ENCODE measurements around the gene COG5.
A peak's percentile ranks its signal among the peaks of the same experiment; 100 is the strongest.

The COG5 gene

GRCh38 chr7:107563775-107564552, at the start of gene COG5, which contains the start of gene DUS4L:
Gene COG5, minus strand, starts transcription at chr7:107563920. Its CDS starts 24 bp downstream, at chr7:107563896.
Gene DUS4L, plus strand, starts transcription at chr7:107563971. Its CDS starts 3,100 bp downstream, at chr7:107567071.
- peak; percentile 36 to 82 (median 52) for DNase-seq (ENCODE audit: low read depth in 3 of 3, low spot score in 1 of 3)

- no peak for DNase-seq (ENCODE audit: low read depth in 3 of 3, low spot score in 1 of 3)
Measured at GRCh38 chr7:107613439-107613838, 49.7 kb upstream of the COG5 start.

- no peak for DNase-seq (ENCODE audit: low read depth in 3 of 3, low spot score in 1 of 3)
Measured at GRCh38 chr7:107610323-107610722, 46.6 kb upstream of the COG5 start.

GRCh38 chr7:107609811-107610261, 46.1 kb upstream of the COG5 start:
- DNase-seq (ENCODE audit: low read depth in 3 of 3, low spot score in 1 of 3): no peak

DNA sequence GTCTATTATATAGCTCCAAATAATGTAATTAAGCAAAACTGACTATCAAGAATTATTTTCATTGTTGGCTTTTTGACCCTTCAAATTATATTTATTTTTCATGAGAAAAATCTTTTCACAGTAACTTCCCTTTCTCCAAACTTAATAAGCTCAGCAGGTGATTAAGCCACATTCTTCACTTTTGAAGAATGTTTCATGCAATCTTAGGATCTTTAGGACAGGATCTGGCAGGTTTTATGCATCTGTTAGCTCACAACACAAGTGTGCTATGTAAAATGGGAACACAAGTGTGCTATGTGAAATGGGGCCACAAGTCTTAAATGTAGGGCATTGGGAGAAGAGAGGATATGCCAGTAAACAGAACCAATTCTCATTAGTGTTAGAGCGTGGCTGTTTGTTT, 42.6 kb upstream of the COG5 start:
- DNase-seq (ENCODE audit: low read depth in 3 of 3, low spot score in 1 of 3): no peak

DNA sequence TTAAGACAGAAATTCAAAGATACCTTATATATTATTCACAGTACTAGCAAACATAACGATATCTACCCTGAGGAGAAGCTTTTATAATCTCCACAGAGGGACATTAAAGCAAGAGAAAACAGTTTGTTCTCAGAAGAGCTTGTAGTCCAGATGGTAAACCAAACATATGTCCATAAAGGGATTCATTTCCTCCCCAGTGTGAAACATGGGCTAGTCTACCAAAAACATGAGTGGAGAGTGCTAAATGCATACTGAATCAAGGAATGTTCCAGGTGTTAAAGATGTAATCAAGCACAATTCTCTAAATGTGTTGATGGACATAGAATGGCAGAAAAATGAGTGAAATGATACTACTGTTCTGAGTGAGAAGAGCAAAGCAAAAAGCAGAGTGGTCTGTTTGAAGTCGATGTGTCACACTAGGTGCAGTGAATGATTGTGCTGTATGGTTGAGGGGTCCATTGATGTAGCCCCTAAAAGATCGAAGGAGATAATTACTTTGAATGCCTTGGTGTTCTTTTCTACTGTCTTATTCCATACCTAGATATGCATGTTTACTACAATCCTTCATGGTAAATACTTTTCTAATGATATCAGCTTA, 41.6 kb upstream of the COG5 start:
- DNase-seq (ENCODE audit: low read depth in 3 of 3, low spot score in 1 of 3): no peak

GRCh38 chr7:107600816-107601215, 37.1 kb upstream of the COG5 start:
- no peak for DNase-seq (ENCODE audit: low read depth in 3 of 3, low spot score in 1 of 3)

DNA sequence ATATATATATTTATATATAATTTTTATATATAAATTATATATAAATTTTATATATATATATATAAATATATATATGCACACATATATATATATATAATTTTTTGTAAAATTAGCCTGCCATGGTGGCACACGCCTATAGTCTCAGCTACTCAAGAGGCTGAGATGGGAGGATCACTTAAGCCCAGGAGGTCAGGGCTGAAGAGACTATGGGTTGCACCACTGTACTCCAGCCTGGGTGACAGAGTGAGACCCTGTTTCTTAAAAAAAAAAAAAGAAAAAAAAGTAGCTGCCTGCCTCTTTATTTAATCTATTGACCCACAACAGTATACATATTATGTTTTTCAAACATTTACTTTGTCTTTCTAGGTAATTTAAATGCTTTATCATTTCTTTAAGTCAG, 35.5 kb upstream of the COG5 start:
- no peak for DNase-seq (ENCODE audit: low read depth in 3 of 3, low spot score in 1 of 3)

- DNase-seq (ENCODE audit: low read depth in 3 of 3, low spot score in 1 of 3): no peak
Measured at GRCh38 chr7:107597953-107598352, 34.2 kb upstream of the COG5 start.

GRCh38 chr7:107597582-107597916, 33.8 kb upstream of the COG5 start:
- no peak for DNase-seq (ENCODE audit: low read depth in 3 of 3, low spot score in 1 of 3)

DNA sequence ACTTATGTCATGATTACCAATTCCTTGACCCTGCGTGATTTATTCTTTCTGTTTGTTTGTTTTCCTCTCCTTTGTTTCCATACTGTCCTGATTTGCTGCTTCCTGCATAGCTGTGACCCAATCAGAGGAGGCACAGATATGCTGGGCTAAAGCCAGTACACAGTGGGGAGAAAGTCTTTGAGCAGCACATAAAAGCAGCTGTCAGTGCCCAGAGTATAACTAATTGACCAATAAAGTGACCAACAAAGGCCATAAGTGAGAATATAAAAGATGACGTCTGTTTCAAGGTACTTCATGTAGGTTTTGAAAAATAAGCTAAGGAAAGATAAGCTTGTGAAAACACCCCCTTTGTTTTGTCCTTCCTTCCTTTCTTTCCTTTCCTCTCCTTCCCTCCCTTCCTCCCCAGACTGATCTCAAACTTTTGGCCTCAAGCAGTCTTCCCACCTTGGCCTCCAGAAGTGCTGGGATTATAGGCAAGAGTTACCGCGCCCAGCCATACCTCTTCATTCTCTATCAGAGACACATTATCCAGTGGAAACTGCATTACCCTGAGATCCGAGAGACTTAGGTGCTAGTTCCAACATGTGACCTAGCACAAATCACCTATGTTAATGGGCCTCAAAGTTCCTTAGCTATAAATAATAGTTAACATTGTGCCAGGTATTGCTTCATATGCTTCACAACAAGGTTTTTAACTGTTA, 33.3 kb upstream of the COG5 start:
- DNase-seq (ENCODE audit: low read depth in 3 of 3, low spot score in 1 of 3): no peak

- DNase-seq (ENCODE audit: low read depth in 3 of 3, low spot score in 1 of 3): no peak
Measured at GRCh38 chr7:107594961-107595737, 31.4 kb upstream of the COG5 start.

DNA sequence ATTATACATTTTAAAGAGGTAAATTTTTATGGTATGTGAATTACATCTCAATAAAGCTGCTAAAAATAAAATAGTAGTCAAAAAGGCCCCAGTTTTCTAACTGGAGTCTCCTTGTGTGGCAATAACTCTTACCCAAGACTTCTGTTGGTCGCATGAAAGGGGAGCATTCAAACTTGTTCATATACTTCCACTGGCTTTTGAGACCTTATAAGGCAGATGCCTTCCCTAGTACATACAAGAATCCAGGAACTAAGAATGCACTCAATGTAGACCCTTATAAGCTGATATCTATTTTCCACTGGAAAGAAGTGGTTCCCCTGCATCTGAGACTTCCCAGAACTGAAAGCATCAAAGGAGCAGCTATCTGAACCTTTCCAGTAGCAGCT, 29.3 kb upstream of the COG5 start:
- DNase-seq (ENCODE audit: low read depth in 3 of 3, low spot score in 1 of 3): no peak

- no peak for DNase-seq (ENCODE audit: low read depth in 3 of 3, low spot score in 1 of 3)
Measured at GRCh38 chr7:107592361-107593024, 28.8 kb upstream of the COG5 start.

- no peak for DNase-seq (ENCODE audit: low read depth in 3 of 3, low spot score in 1 of 3)
Measured at GRCh38 chr7:107591421-107591820, 27.7 kb upstream of the COG5 start.

DNA sequence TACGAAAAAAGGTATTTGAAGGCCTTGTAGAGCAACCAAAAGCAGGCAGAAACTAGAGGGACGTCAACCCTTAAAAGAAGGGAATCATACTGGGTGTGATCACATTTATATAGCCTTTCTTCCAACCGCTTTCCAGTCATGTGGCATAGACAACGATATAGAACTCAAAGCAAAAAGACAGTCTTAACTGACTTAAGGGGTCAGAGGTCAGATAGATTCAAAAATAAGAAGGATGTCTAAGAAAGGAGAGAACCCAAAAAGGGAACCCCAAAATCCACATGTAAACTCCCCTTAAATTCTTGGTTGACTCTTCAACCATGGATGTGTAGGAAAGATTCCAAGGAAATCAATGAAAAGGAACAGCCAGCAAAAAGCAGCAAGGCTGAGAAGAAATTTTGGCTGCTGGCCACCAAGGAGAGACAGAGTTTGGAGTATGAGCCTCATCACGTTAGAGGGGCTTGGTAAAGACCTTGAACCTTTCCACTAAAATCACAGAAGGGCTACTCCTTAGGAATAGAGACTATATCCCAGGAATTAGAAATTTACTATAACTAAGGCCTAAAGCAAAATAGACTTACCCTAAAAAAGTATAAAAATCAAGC, 24.9 kb upstream of the COG5 start:
- DNase-seq (ENCODE audit: low read depth in 3 of 3, low spot score in 1 of 3): no peak

GRCh38 chr7:107584716-107585115, 21.0 kb upstream of the COG5 start:
- DNase-seq (ENCODE audit: low read depth in 3 of 3, low spot score in 1 of 3): no peak

GRCh38 chr7:107582875-107583274, 19.2 kb upstream of the COG5 start:
- no peak for DNase-seq (ENCODE audit: low read depth in 3 of 3, low spot score in 1 of 3)

DNA sequence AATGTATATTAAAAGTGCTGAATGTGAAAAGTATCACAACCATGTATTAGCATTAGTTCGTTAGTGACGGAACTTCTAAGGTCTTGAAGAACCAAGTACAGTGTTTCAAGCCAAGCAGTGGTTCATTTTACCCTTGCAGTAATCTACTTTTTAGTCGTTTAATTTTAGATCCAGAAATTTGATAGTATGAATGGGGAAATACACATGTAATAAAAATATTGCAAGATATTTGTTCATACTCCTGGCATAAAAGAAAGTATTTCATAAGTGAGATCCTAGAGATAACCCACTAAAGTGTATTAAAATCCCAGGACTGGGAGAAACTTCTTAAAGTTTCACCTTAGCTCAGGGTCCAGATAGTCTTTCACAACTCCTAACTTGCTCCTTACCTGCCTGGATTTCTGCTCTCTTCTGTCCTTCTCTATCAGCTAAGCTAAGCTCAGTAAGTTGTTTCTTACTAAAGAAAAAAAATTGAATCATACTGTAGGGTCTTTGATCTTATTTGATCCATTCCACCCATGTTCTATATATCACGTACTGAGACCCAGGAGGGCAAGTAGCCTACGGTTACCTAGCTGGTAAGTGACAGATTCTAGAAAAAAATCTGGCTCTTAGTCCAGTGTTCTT, 17.8 kb upstream of the COG5 start:
- no peak for DNase-seq (ENCODE audit: low read depth in 3 of 3, low spot score in 1 of 3)

All from stimulated activated CD4-positive, alpha-beta T cell treated with anti-CD3 and anti-CD28 coated beads, TNF-alpha, amount 100 ng/mL, for 1 hour (primary cell).